Measurements from ENCODE around the gene TFAP2A. TPM values are rescaled to one million over a fixed set of nuclear protein-coding genes. Genes with fewer than 3 reads are reported as not detected.

TFAP2A gene
- total and polyA plus RNA-seq, 7 experiments from 2014 or later: not detected

GRCh38 chr6:10405513-10405900, 9.4 kb downstream of the TFAP2A start:
- peaks cover 11 to 90% (median 48%) of the 10 kb centered on the region in 11 donors for H3K9me3 Mint-ChIP-seq
- intact Hi-C loops (cut with micrococcal nuclease): loop anchor here (2.0 to 10.0 kb wide), 6 partner anchors 13 to 1971 kb away; partner anchors contain the start of genes SLC35B3 (in 2 of the 2), SMIM13 (in 1 of the 2), TMEM14C (in 1 of the 2) and TMEM170B (in 1 of the 2)
- no peak overlapping the region for H3K4me3 ChIP-seq (ENCODE audit: low read length)
- peak overlapping the region in 2 of 9 donors; percentile 37 to 48 for H3K27ac Mint-ChIP-seq
- CTCF ChIA-PET: no interaction called here
- ATAC-seq: no peak
- H3K4me1 ChIP-seq (ENCODE audit: control insufficient read depth in 2 of 2, insufficient read depth in 2 of 2, low read length in 2 of 2): peaks cover 10 to 12% of the 10 kb centered on the region in 2 donors
- peaks cover 53 to 90% (median 67%) of the 10 kb centered on the region in 5 donors for H3K27me3 Mint-ChIP-seq
- H3K9me3 ChIP-seq (ENCODE audit: control insufficient read depth in 2 of 3, low read length in 3 of 3): peaks cover 0 to 28% (median 0%) of the 10 kb centered on the region in 3 experiments
- peaks cover 0 to 32% (median 10%) of the 10 kb centered on the region in 5 donors for H3K36me3 Mint-ChIP-seq
- no peak for DNase-seq
- no peaks in the 10 kb centered on the region for H3K36me3 ChIP-seq (ENCODE audit: control insufficient read depth in 2 of 3, insufficient read depth in 3 of 3, low read length in 3 of 3)
- H3K27ac ChIP-seq (ENCODE audit: low read depth, low read length): no peak overlapping the region
- POLR2A ChIA-PET: interaction anchor here (0.7 kb wide), 1 partner anchor 289 kb away, joined by 3 read pairs; the partner anchor contains the start of genes C6orf52 and PAK1IP1
- peak overlapping the region; percentile 32 to 82 (median 66) for H3K4me3 Mint-ChIP-seq
- H3K4me1 Mint-ChIP-seq: peaks cover 6 to 27% (median 17%) of the 10 kb centered on the region in 7 donors
- H3K27me3 ChIP-seq (ENCODE audit: control insufficient read depth in 2 of 2, insufficient read depth in 2 of 2, low read length in 2 of 2): peaks cover 0 to 9% of the 10 kb centered on the region in 2 donors

- H3K9me3 Mint-ChIP-seq: peaks cover 9 to 90% (median 48%) of the 10 kb centered on the region in 11 donors
- H3K27ac Mint-ChIP-seq: peak overlapping the region in 5 of 9 donors; percentile 18 to 80 (median 64)
- peaks cover 0 to 9% of the 10 kb centered on the region in 2 donors for H3K27me3 ChIP-seq (ENCODE audit: control insufficient read depth in 2 of 2, insufficient read depth in 2 of 2, low read length in 2 of 2)
- no peak for ATAC-seq
- H3K4me3 ChIP-seq (ENCODE audit: low read length): peak overlapping the region; percentile 44
- H3K36me3 Mint-ChIP-seq: peaks cover 0 to 28% (median 6%) of the 10 kb centered on the region in 5 donors
- H3K4me1 Mint-ChIP-seq: peaks cover 6 to 24% (median 14%) of the 10 kb centered on the region in 7 donors
- POLR2A ChIA-PET: no interaction called here
- intact Hi-C loops (cut with micrococcal nuclease): loop anchor here (1.0 to 10.0 kb wide), 11 partner anchors 7 to 1970 kb away; partner anchors contain the start of genes C6orf52 (in 2 of the 2), PAK1IP1 (in 2 of the 2), SLC35B3 (in 2 of the 2) and MAK (in 1 of the 2)
- H3K27ac ChIP-seq (ENCODE audit: low read depth, low read length): peak overlapping the region; percentile 9
- peaks cover 0 to 22% (median 0%) of the 10 kb centered on the region in 3 experiments for H3K9me3 ChIP-seq (ENCODE audit: control insufficient read depth in 2 of 3, low read length in 3 of 3)
- H3K4me1 ChIP-seq (ENCODE audit: control insufficient read depth in 2 of 2, insufficient read depth in 2 of 2, low read length in 2 of 2): peaks cover 10 to 12% of the 10 kb centered on the region in 2 donors
- CTCF ChIA-PET: no interaction called here
- peaks cover 49 to 90% (median 67%) of the 10 kb centered on the region in 5 donors for H3K27me3 Mint-ChIP-seq
- DNase-seq: no peak
- peak overlapping the region; percentile 43 to 87 (median 81) for H3K4me3 Mint-ChIP-seq
- H3K36me3 ChIP-seq (ENCODE audit: control insufficient read depth in 2 of 3, insufficient read depth in 3 of 3, low read length in 3 of 3): no peaks in the 10 kb centered on the region
Measured at GRCh38 chr6:10404799-10405512, 9.9 kb downstream of the TFAP2A start.

- Mint-ChIP-seq H3K27ac (peak overlapping the region in 8 of 9 donors; percentile 41 to 90 (median 72)), H3K27me3 (peaks cover 48 to 90% (median 66%) of the 10 kb centered on the region in 5 donors), H3K36me3 (peaks cover 0 to 27% (median 1%) of the 10 kb centered on the region in 5 donors), H3K9me3 (peaks cover 4 to 90% (median 43%) of the 10 kb centered on the region in 11 donors), H3K4me1 (peaks cover 6 to 20% (median 14%) of the 10 kb centered on the region in 7 donors), H3K4me3 (peak overlapping the region; percentile 79 to 91 (median 84))
- intact Hi-C loops (cut with micrococcal nuclease): loop anchor here (1.0 to 10.0 kb wide), 11 partner anchors 8 to 1969 kb away; partner anchors contain the start of genes C6orf52 (in 2 of the 2), PAK1IP1 (in 2 of the 2), SLC35B3 (in 2 of the 2) and MAK (in 1 of the 2)
- Histone ChIP-seq H3K36me3 (ENCODE audit: control insufficient read depth in 2 of 3, insufficient read depth in 3 of 3, low read length in 3 of 3) (no peaks in the 10 kb centered on the region), H3K9me3 (ENCODE audit: control insufficient read depth in 2 of 3, low read length in 3 of 3) (peaks cover 0 to 15% (median 0%) of the 10 kb centered on the region in 3 experiments), H3K4me1 (ENCODE audit: control insufficient read depth in 2 of 2, insufficient read depth in 2 of 2, low read length in 2 of 2) (peaks cover 10 to 12% of the 10 kb centered on the region in 2 donors), H3K27me3 (ENCODE audit: control insufficient read depth in 2 of 2, insufficient read depth in 2 of 2, low read length in 2 of 2) (peaks cover 0 to 9% of the 10 kb centered on the region in 2 donors), H3K4me3 (ENCODE audit: low read length) (peak overlapping the region; percentile 77), H3K27ac (ENCODE audit: low read depth, low read length) (peak overlapping the region; percentile 9)
- DNase-seq (peak; percentile 77 to 90 (median 83)), ATAC-seq (peak; percentile 93)
- POLR2A ChIA-PET: no interaction called here
- CTCF ChIA-PET: no interaction called here
Measured at GRCh38 chr6:10404107-10404798, 10.6 kb downstream of the TFAP2A start.

GRCh38 chr6:10403385-10404106, 11.3 kb downstream of the TFAP2A start:
- Mint-ChIP-seq H3K27ac (peak overlapping the region in 8 of 9 donors; percentile 28 to 86 (median 72)), H3K27me3 (peaks cover 50 to 91% (median 70%) of the 10 kb centered on the region in 5 donors)

GRCh38 chr6:10402648-10403311, 12.1 kb downstream of the TFAP2A start:
- peak overlapping the region; percentile 79 to 91 (median 82) for H3K4me3 Mint-ChIP-seq
- peaks cover 6 to 19% (median 14%) of the 10 kb centered on the region in 7 donors for H3K4me1 Mint-ChIP-seq
- Histone ChIP-seq H3K27me3 (ENCODE audit: control insufficient read depth in 2 of 2, insufficient read depth in 2 of 2, low read length in 2 of 2) (peaks cover 0 to 5% of the 10 kb centered on the region in 2 donors), H3K9me3 (ENCODE audit: control insufficient read depth in 2 of 3, low read length in 3 of 3) (peaks cover 0 to 14% (median 0%) of the 10 kb centered on the region in 3 experiments), H3K4me1 (ENCODE audit: control insufficient read depth in 2 of 2, insufficient read depth in 2 of 2, low read length in 2 of 2) (peaks cover 10 to 12% of the 10 kb centered on the region in 2 donors), H3K36me3 (ENCODE audit: control insufficient read depth in 2 of 3, insufficient read depth in 3 of 3, low read length in 3 of 3) (no peaks in the 10 kb centered on the region), H3K4me3 (ENCODE audit: low read length) (no peak overlapping the region), H3K27ac (ENCODE audit: low read depth, low read length) (no peak overlapping the region)
- ATAC-seq (no peak), DNase-seq (no peak)
- peaks cover 50 to 91% (median 68%) of the 10 kb centered on the region in 5 donors for H3K27me3 Mint-ChIP-seq
- intact Hi-C loops (cut with micrococcal nuclease): loop anchor here (10.0 kb wide), 2 partner anchors 322 to 1968 kb away; partner anchors contain the start of genes SLC35B3 (in 1 of the 2) and TMEM14C (in 1 of the 2)
- ChIA-PET CTCF (no interaction called here), POLR2A (no interaction called here)
- peak overlapping the region in 1 of 9 donors; percentile 75 for H3K27ac Mint-ChIP-seq
- H3K36me3 Mint-ChIP-seq: peaks cover 0 to 29% (median 4%) of the 10 kb centered on the region in 5 donors
- peaks cover 4 to 87% (median 37%) of the 10 kb centered on the region in 11 donors for H3K9me3 Mint-ChIP-seq

More at GRCh38 chr6:10403385-10404106, 11.3 kb downstream of the TFAP2A start:
- no peak overlapping the region for H3K27ac ChIP-seq (ENCODE audit: low read depth, low read length)
- no peak for DNase-seq
- peak overlapping the region; percentile 77 for H3K4me3 ChIP-seq (ENCODE audit: low read length)
- CTCF ChIA-PET: no interaction called here
- H3K4me1 Mint-ChIP-seq: peaks cover 6 to 19% (median 14%) of the 10 kb centered on the region in 7 donors
- intact Hi-C loops (cut with micrococcal nuclease): loop anchor here (1.0 to 10.0 kb wide), 11 partner anchors 9 to 1969 kb away; partner anchors contain the start of genes C6orf52 (in 2 of the 2), PAK1IP1 (in 2 of the 2), SLC35B3 (in 2 of the 2) and MAK (in 1 of the 2)
- peaks cover 4 to 90% (median 41%) of the 10 kb centered on the region in 11 donors for H3K9me3 Mint-ChIP-seq
- H3K4me1 ChIP-seq (ENCODE audit: control insufficient read depth in 2 of 2, insufficient read depth in 2 of 2, low read length in 2 of 2): peaks cover 10 to 12% of the 10 kb centered on the region in 2 donors
- peak overlapping the region; percentile 79 to 91 (median 82) for H3K4me3 Mint-ChIP-seq
- POLR2A ChIA-PET: no interaction called here
- peaks cover 0 to 30% (median 4%) of the 10 kb centered on the region in 5 donors for H3K36me3 Mint-ChIP-seq
- peaks cover 0 to 9% of the 10 kb centered on the region in 2 donors for H3K27me3 ChIP-seq (ENCODE audit: control insufficient read depth in 2 of 2, insufficient read depth in 2 of 2, low read length in 2 of 2)
- H3K36me3 ChIP-seq (ENCODE audit: control insufficient read depth in 2 of 3, insufficient read depth in 3 of 3, low read length in 3 of 3): no peaks in the 10 kb centered on the region
- no peak for ATAC-seq
- H3K9me3 ChIP-seq (ENCODE audit: control insufficient read depth in 2 of 3, low read length in 3 of 3): peaks cover 0 to 14% (median 0%) of the 10 kb centered on the region in 3 experiments
